HepG2 (cell line): ENCODE results near the gene CDK8. TPM values are rescaled to one million over a fixed set of nuclear protein-coding genes. Genes with fewer than 3 reads are reported as not detected.

Experiments used
- ATAC-seq: fragments of 200-7000 bp; cut with Tn5 transposase; 3 replicates; pipeline ENCODE4 v1.9.1; 2020; ENCODE audit warnings: mild to moderate bottlenecking, moderate library complexity
- BruUV-seq: library from RNA; stranded (reverse); fragments of 400-500 nt; replicated peaks from 2 replicates; lab custom pipeline; 2021; lab: Mats Ljungman, UMichigan
- CTCF ChIA-PET: fragments of 300-600 bp; formaldehyde crosslinking; extraction: SDS; loops from one replicate; lab custom pipeline; 2021; ENCODE audit warnings: low total read pairs, inconsistent platforms, low intra/inter-chr PET ratio; lab: Yijun Ruan, JAX
- POLR2A ChIA-PET: fragments of 350-600 bp; sonication (Branson Sonifier 250); formaldehyde crosslinking; loops from one replicate; lab custom pipeline; 2020; ENCODE audit warnings: antibody characterized with exemption, inconsistent platforms; lab: Yijun Ruan, JAX
- DNase-seq: peaks from one replicate; pipeline ENCODE4 v3.0.0-alpha.2; 2015; ENCODE audit warnings: low spot score
- FAIRE-seq: peaks from 3 replicates; lab custom pipeline; 2011; peaks lifted over from hg19 to GRCh38; lab: Jason Lieb, UNC
- H2AFZ ChIP-seq: one replicate; pipeline ENCODE4 v1.6.1; 2011; ENCODE audit warnings: low read length, inconsistent platforms
- H3K27ac ChIP-seq: fragments of 300-600 bp; 3 replicates; pipeline ENCODE4 v1.8.0; 2011; ENCODE audit warnings: mixed run types, mild to moderate bottlenecking, mixed read lengths, low read length, inconsistent platforms; ENCODE audit not compliant: insufficient read depth; ENCODE audit errors: extremely low read length
- H3K27me3 ChIP-seq, 2 experiments: fragments of 200-600 bp in 1 of 2; 2 replicates in 1 of 2; 3 replicates in 1 of 2; pipeline versions ENCODE4 v1.6.0 to v1.8.0; 2011; ENCODE audit warnings: low read length in 2 of 2, mild to moderate bottlenecking in 2 of 2, moderate library complexity in 2 of 2, inconsistent platforms in 1 of 2; ENCODE audit not compliant: insufficient read depth in 2 of 2, control insufficient read depth in 1 of 2
- H3K36me3 ChIP-seq, 2 experiments: fragments of 200-600 bp in 1 of 2; replicated peaks in 1 of 2; 2 replicates in 1 of 2; 3 replicates in 1 of 2; pipeline versions ENCODE4 v1.5.1 to v1.8.0; 2011; ENCODE audit warnings: low read length in 2 of 2, inconsistent platforms in 1 of 2; ENCODE audit not compliant: insufficient read depth in 2 of 2, control insufficient read depth in 1 of 2
- H3K4me1 ChIP-seq: 2 replicates; pipeline ENCODE4 v1.5.1; 2012; ENCODE audit warnings: low read length, inconsistent platforms; ENCODE audit not compliant: insufficient read depth
- H3K4me2 ChIP-seq: 2 replicates; pipeline ENCODE4 v1.6.0; 2011; ENCODE audit warnings: low read depth, low read length, inconsistent platforms
- H3K4me3 ChIP-seq, 3 experiments: fragments of 200-600 bp in 1 of 3; sonication (generic), shearing (Covaris generic) in 1 of 3; replicated peaks in 1 of 3; 2 replicates each; pipeline ENCODE4 v1.5.1; 2011 to 2016; ENCODE audit warnings: low read length in 3 of 3, inconsistent platforms in 2 of 3, low read depth in 2 of 3, mild to moderate bottlenecking in 2 of 3, control low read depth in 1 of 3, mixed read lengths in 1 of 3; ENCODE audit not compliant: insufficient read depth in 1 of 3
- H3K79me2 ChIP-seq: one replicate; pipeline ENCODE4 v1.6.1; 2011; ENCODE audit warnings: low read length, inconsistent platforms; ENCODE audit not compliant: insufficient read depth
- H3K9ac ChIP-seq: 2 replicates; pipeline ENCODE4 v1.6.0; 2011; ENCODE audit warnings: mild to moderate bottlenecking, low read depth, low read length, inconsistent platforms; ENCODE audit not compliant: insufficient read depth
- H3K9me3 ChIP-seq: 2 replicates; pipeline ENCODE4 v1.5.1; 2012; ENCODE audit warnings: mild to moderate bottlenecking, low read length
- H4K20me1 ChIP-seq: 2 replicates; pipeline ENCODE4 v1.6.0; 2011; ENCODE audit warnings: inconsistent platforms, mild to moderate bottlenecking, low read length, moderate library complexity; ENCODE audit not compliant: insufficient read depth
- ATF7 ChIP-seq, 2 experiments: fragments of 450-650 bp in 1 of 2; sonication (generic) in 1 of 2; formaldehyde crosslinking in 1 of 2; IDR thresholded peaks; 2 replicates each; pipeline versions ENCODE4 v1.4.0 to v1.6.1; 2016 to 2020; ENCODE audit warnings: antibody characterized with exemption in 1 of 2, mild to moderate bottlenecking in 1 of 2, missing genetic modification reagents in 1 of 2
- CEBPG ChIP-seq: IDR thresholded peaks from 2 replicates; pipeline ENCODE4 v1.6.1; 2016
- CHCHD3 ChIP-seq: sonication (generic); formaldehyde crosslinking; IDR thresholded peaks from 2 replicates; pipeline ENCODE4 v1.8.0; 2022; ENCODE audit warnings: mild to moderate bottlenecking, missing genetic modification reagents, moderate library complexity
- FOXC1 ChIP-seq: sonication (generic); formaldehyde crosslinking; IDR thresholded peaks from 2 replicates; pipeline ENCODE4 v1.8.0; 2022; ENCODE audit warnings: mild to moderate bottlenecking, missing genetic modification reagents, borderline replicate concordance
- GABPA ChIP-seq, 2 experiments: IDR thresholded peaks; 2 replicates each; pipeline ENCODE4 v1.6.1; 2011 to 2016; ENCODE audit warnings: low read depth in 2 of 2, low read length in 1 of 2, missing biosample characterization in 1 of 2, missing genetic modification characterization in 1 of 2
- MEF2D ChIP-seq: sonication (generic); formaldehyde crosslinking; IDR thresholded peaks from 2 replicates; pipeline ENCODE4 v1.5.1; 2020; ENCODE audit warnings: mild to moderate bottlenecking, missing genetic modification reagents
- SOX13 ChIP-seq, 3 experiments: fragments of 450-650 bp in 1 of 3; sonication (generic) in 1 of 3; formaldehyde crosslinking in 1 of 3; IDR thresholded peaks in 2 of 3; conservative IDR thresholded peaks in 1 of 3; 2 replicates each; pipeline versions ENCODE4 v1.5.0 to v1.6.1; 2016 to 2020; ENCODE audit warnings: antibody characterized with exemption in 1 of 3, mild to moderate bottlenecking in 1 of 3, missing compliant biosample characterization in 1 of 3, missing genetic modification reagents in 1 of 3, moderate library complexity in 1 of 3
- ZNF782 ChIP-seq: sonication (generic); formaldehyde crosslinking; IDR thresholded peaks from 2 replicates; pipeline ENCODE4 v1.4.0; 2020; ENCODE audit warnings: missing genetic modification reagents, mild to moderate bottlenecking, borderline replicate concordance
- ZNF816 ChIP-seq: sonication (generic); formaldehyde crosslinking; IDR thresholded peaks from 2 replicates; pipeline ENCODE4 v1.8.0; 2022; ENCODE audit warnings: missing genetic modification reagents, mild to moderate bottlenecking, borderline replicate concordance
- WGBS: methylation state at CpG from one replicate; pipeline ENCODE4 v1.1.6; 2017; ENCODE audit warnings: low lambda C conversion rate; 5-methylcytosine and 5-hydroxymethylcytosine counted together
- in situ Hi-C: cut with HindIII; loops from 2 replicates; pipeline ENCODE4 v1.10.0; 2017; ENCODE audit warnings: low pct_unique_long_range_greater_than_20kb; ENCODE audit not compliant: extremely low pct_ligation_motif_present
- intact Hi-C: fragments of 100-400 bp; cut with micrococcal nuclease; formaldehyde crosslinking; loops from one replicate; pipeline ENCODE4 v1.10.0; 2022; ENCODE audit not compliant: unreplicated experiment
- polyA plus RNA-seq, 8 experiments: library from polyadenylated mRNA; depleted of rRNA in 3 of 8; stranded (reverse) in 7 of 8; unstranded in 1 of 8; fragments of >200 nt; fragmentation: Illumina TruSeq in 4 of 8; extraction: Trizol in 4 of 8; gene quantifications; 2 replicates each; pipeline versions ENCODE4 v1.2.1 to v1.2.3, GENCODE V29; 2011 to 2016; ENCODE audit warnings: low read depth in 4 of 8, missing spikeins in 1 of 8, mixed read lengths in 1 of 8; ENCODE audit not compliant: insufficient read depth in 1 of 8
- total RNA-seq, 5 experiments: library from RNA; depleted of rRNA; stranded (reverse); fragments of >200 nt; fragmentation: Illumina TruSeq; extraction: Trizol; gene quantifications; 2 replicates each; pipeline ENCODE4 v1.2.3, GENCODE V29; 2016; ENCODE audit warnings: low read depth in 1 of 5

CDK8 gene
- total and polyA plus RNA-seq, 2 of the 13 experiments (the other 11 are each of a cell fraction or from before 2014, with no cell fraction given), result 15.8 to 16.4 TPM

DNA sequence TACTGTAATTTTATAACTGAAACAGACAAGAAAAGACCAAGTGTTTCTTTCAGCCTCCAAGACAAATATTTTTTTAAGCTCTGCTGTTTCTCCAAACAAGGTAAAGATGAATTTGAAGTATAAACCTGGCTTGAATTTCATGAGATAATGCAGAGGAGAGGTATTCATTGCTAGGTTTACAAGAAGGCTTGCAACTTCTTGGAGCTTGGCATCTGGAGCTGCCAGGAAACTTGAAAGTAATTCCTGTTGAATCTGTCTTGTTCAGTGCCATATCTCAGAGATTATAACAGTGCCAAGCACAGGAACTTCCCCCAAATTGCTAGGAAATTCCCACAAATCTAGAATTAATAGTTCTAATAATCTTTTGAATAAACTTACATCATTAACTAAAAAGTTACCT, 70.9 kb downstream of the CDK8 start:
- no peak for TF ChIP-seq FOXC1 (CRISPR knock-in tag)
- TF ChIP-seq CHCHD3 (CRISPR knock-in tag), result no peak
- no peak for TF ChIP-seq MEF2D
- TF ChIP-seq ZNF782 (CRISPR knock-in tag), result no peak
- TF ChIP-seq SOX13 (IDR thresholded peaks at IDR 0.05), result no peak
- TF ChIP-seq SOX13 (CRISPR knock-in tag; conservative IDR thresholded peaks at IDR 0.05 in 1 of 2, IDR thresholded peaks at IDR 0.05 in 1 of 2), result no peak
- TF ChIP-seq CEBPG (CRISPR knock-in tag), result no peak
- no peak for TF ChIP-seq ZNF816
- ChIA-PET CTCF (no interaction called here), POLR2A (no interaction called here)
- no peaks in the 10 kb centered on the region for H3K9me3 ChIP-seq
- FAIRE-seq (no peak), ATAC-seq (no peak), DNase-seq (no peak)
- in situ Hi-C loops (no loop called here), intact Hi-C loops (no loop called here)
- H3K4me3 ChIP-seq, result no peak overlapping the region
- no peak overlapping the region for H3K4me2 ChIP-seq
- peaks cover 19% of the 10 kb centered on the region for H3K79me2 ChIP-seq
- H3K4me1 ChIP-seq, result no peaks in the 10 kb centered on the region
- BruUV-seq, result no TSS peak
- H3K27ac ChIP-seq, result no peak overlapping the region
- no peak overlapping the region for H3K9ac ChIP-seq
- H4K20me1 ChIP-seq, result peaks cover 8% of the 10 kb centered on the region; the same call in 1 of the 2 replicates
- no peaks in the 10 kb centered on the region for H3K36me3 ChIP-seq
- H2AFZ ChIP-seq, result no peak overlapping the region
- H3K27me3 ChIP-seq, result no peaks in the 10 kb centered on the region

DNA sequence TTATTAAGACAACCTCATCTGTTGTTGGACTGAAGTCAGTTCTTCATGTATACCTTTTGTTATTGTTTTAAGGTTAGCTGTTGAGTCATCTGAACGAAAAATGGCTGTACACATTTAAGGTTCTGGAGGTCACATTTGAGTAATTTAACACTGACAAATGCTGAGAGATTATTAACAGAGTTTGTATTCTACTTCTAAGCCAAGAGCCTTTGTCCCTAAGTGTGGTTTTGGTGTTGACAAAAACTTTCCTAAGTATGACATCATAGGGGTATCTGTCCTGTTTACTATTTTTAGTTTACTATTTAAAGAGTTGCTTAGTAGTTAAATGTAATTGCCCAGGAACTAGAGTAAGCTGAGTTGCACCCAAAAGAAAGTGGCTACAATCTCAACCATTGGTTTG, 71.9 kb downstream of the CDK8 start:
- DNase-seq, result no peak
- peaks cover 8% of the 10 kb centered on the region; the same call in 1 of the 2 replicates for H4K20me1 ChIP-seq
- no peak overlapping the region for H3K9ac ChIP-seq
- intact Hi-C loops, result no loop called here
- ChIA-PET CTCF (no interaction called here), POLR2A (no interaction called here)
- H3K79me2 ChIP-seq, result peaks cover 22% of the 10 kb centered on the region
- H3K9me3 ChIP-seq, result no peaks in the 10 kb centered on the region
- H3K4me2 ChIP-seq, result no peak overlapping the region
- no peaks in the 10 kb centered on the region for H3K27me3 ChIP-seq
- no peaks in the 10 kb centered on the region for H3K36me3 ChIP-seq
- no peak overlapping the region for H2AFZ ChIP-seq
- in situ Hi-C loops, result no loop called here
- 58% methylated on average over 1 of the region's 1 CpG for WGBS
- BruUV-seq, result no TSS peak
- H3K4me1 ChIP-seq, result no peaks in the 10 kb centered on the region
- H3K4me3 ChIP-seq, result no peak overlapping the region
- ATAC-seq, result no peak
- no peak overlapping the region for H3K27ac ChIP-seq
- TF ChIP-seq GABPA (IDR thresholded peaks at IDR 0.05; ENCODE audit: low read depth, low read length) (no peak), GABPA (CRISPR knock-in tag; IDR thresholded peaks at IDR 0.05; ENCODE audit: low read depth) (no peak), ATF7 (IDR thresholded peaks at IDR 0.05) (peak; percentile 72), ATF7 (CRISPR knock-in tag; IDR thresholded peaks at IDR 0.05) (no peak)
- no peak for FAIRE-seq
